K562 (cell line): Measurements from ENCODE around the gene CERS1. TPM values are rescaled to one million over a fixed set of nuclear protein-coding genes. Genes with fewer than 3 reads are reported as not detected.

Source experiments
- CCNT2 ChIP-seq: IDR thresholded peaks from 2 replicates; pipeline ENCODE4 v1.6.1; 2011; ENCODE audit warnings: borderline replicate concordance, low read depth, mild to moderate bottlenecking, moderate library complexity, mixed read lengths, low read length; ENCODE audit not compliant: insufficient read length; ENCODE audit errors: extremely low read depth
- CTBP1 ChIP-seq: fragments of 450-650 bp; IDR thresholded peaks from 2 replicates; pipeline ENCODE4 v1.6.1; 2016; ENCODE audit warnings: borderline replicate concordance
- CXXC5 ChIP-seq: fragments of 250-450 bp; sonication (Bioruptor Pico); IDR thresholded peaks from 2 replicates; pipeline ENCODE4 v1.8.0; 2022; ENCODE audit warnings: inconsistent platforms, mild to moderate bottlenecking, moderate library complexity
- FUS ChIP-seq: fragments of 200-400 bp; formaldehyde crosslinking; optimal IDR thresholded peaks from 2 replicates; pipeline ENCODE3; 2017; ENCODE audit warnings: low read depth, low read length
- HDAC2 ChIP-seq: fragments of 450-650 bp; IDR thresholded peaks from 2 replicates; pipeline ENCODE4 v1.6.1; 2016; ENCODE audit warnings: mild to moderate bottlenecking
- HDAC8 ChIP-seq: fragments of 450-650 bp; IDR thresholded peaks from 2 replicates; pipeline ENCODE4 v1.6.1; 2016; ENCODE audit warnings: mild to moderate bottlenecking, missing genetic modification characterization, moderate library complexity, missing compliant biosample characterization
- JUND ChIP-seq, 2 experiments: IDR thresholded peaks; 2 replicates in 1 of 2; 3 replicates in 1 of 2; pipeline ENCODE4 v1.6.1; 2011; ENCODE audit warnings: borderline replicate concordance in 2 of 2, low read depth in 2 of 2, low read length in 2 of 2, improper control_type of control experiment in 1 of 2, missing biosample characterization in 1 of 2, missing genetic modification characterization in 1 of 2, missing genetic modification reagents in 1 of 2
- MYC ChIP-seq, 2 experiments: fragments of 250-450 bp in 1 of 2; sonication (Bioruptor Pico) in 1 of 2; IDR thresholded peaks; 2 replicates each; pipeline versions ENCODE4 v1.5.1 to v1.6.1; 2012 to 2021; ENCODE audit warnings: low read depth in 2 of 2, borderline replicate concordance in 1 of 2, improper control_type of control experiment in 1 of 2, low read length in 1 of 2, mild to moderate bottlenecking in 1 of 2, moderate library complexity in 1 of 2
- NEUROD1 ChIP-seq: fragments of 150-350 bp; IDR thresholded peaks from 2 replicates; pipeline ENCODE4 v1.6.1; 2014; ENCODE audit warnings: borderline replicate concordance, low read length, low read depth; ENCODE audit not compliant: partially characterized antibody
- NRF1 ChIP-seq, 2 experiments: fragments of 450-650 bp; IDR thresholded peaks in 1 of 2; conservative IDR thresholded peaks in 1 of 2; 2 replicates each; pipeline ENCODE4 v1.6.1; 2014; ENCODE audit warnings: mild to moderate bottlenecking in 2 of 2
- SIN3B ChIP-seq: fragments of 450-650 bp; IDR thresholded peaks from 2 replicates; pipeline ENCODE4 v1.6.1; 2017; ENCODE audit warnings: low read depth, mild to moderate bottlenecking, moderate library complexity
- TFAM ChIP-seq: fragments of 250-450 bp; sonication (Bioruptor Pico); conservative IDR thresholded peaks from 2 replicates; pipeline ENCODE4 v1.5.0; 2021; ENCODE audit warnings: mild to moderate bottlenecking, moderate library complexity
- ZC3H4 ChIP-seq: sonication (generic); formaldehyde crosslinking; IDR thresholded peaks from 2 replicates; pipeline ENCODE4 v1.9.0; 2021; ENCODE audit warnings: missing genetic modification reagents, borderline replicate concordance
- polyA plus RNA-seq, 8 experiments: library from polyadenylated mRNA; depleted of rRNA in 4 of 8; stranded (reverse) in 5 of 8; unstranded in 3 of 8; fragments of >200 nt; fragmentation: Nextera tagmentation in 2 of 8; fragmentation: Illumina TruSeq in 1 of 8; extraction: Ambion mirVana in 2 of 8; extraction: Trizol in 1 of 8; gene quantifications; 2 replicates each; pipeline versions ENCODE4 v1.2.1 to v1.2.3, GENCODE V29; 2011 to 2014; ENCODE audit warnings: inconsistent platforms in 1 of 8, missing spikeins in 1 of 8
- total RNA-seq, 7 experiments: library from RNA; depleted of rRNA in 6 of 7; stranded (reverse); fragments of >200 nt in 6 of 7; fragmentation: Illumina TruSeq in 2 of 7; extraction: Trizol in 2 of 7; gene quantifications; 2 replicates each; pipeline versions ENCODE4 v1.2.1 to v1.2.3, GENCODE V29; 2011 to 2021; ENCODE audit warnings: low replicate concordance in 1 of 7
- TF ChIP-seq, protein P1 (sequence below): sonication (generic); formaldehyde crosslinking; IDR thresholded peaks from 2 replicates; pipeline ENCODE4 v1.9.0; 2022; ENCODE audit warnings: mild to moderate bottlenecking, missing genetic modification reagents
- TF ChIP-seq, protein P2 (sequence below): fragments of 250-450 bp; sonication (Bioruptor Pico); IDR thresholded peaks from 2 replicates; pipeline ENCODE4 v1.8.0; 2022; ENCODE audit warnings: moderate library complexity, mild to moderate bottlenecking, inconsistent platforms
- TF ChIP-seq, protein P3 (sequence below): fragments of 200-400 bp; formaldehyde crosslinking; IDR thresholded peaks from 2 replicates; pipeline ENCODE4 v1.6.1; 2017; ENCODE audit warnings: mild to moderate bottlenecking, low read depth, low read length, moderate library complexity
- TF ChIP-seq, protein P4 (sequence below): fragments of 250-450 bp; sonication (Bioruptor Pico); IDR thresholded peaks from 2 replicates; pipeline ENCODE4 v1.4.0; 2020; ENCODE audit warnings: mild to moderate bottlenecking, moderate library complexity, borderline replicate concordance
- TF ChIP-seq, protein P5 (sequence below), 2 experiments: fragments of 450-650 bp; IDR thresholded peaks; 2 replicates each; pipeline ENCODE4 v1.6.1; 2016

CERS1 gene
- total and polyA plus RNA-seq, 9 of the 15 experiments (the other 6 are each of a cell fraction or from before 2014, with no cell fraction given) = 0.33 to 1.5 (median 0.86) TPM; not detected in 2

DNA sequence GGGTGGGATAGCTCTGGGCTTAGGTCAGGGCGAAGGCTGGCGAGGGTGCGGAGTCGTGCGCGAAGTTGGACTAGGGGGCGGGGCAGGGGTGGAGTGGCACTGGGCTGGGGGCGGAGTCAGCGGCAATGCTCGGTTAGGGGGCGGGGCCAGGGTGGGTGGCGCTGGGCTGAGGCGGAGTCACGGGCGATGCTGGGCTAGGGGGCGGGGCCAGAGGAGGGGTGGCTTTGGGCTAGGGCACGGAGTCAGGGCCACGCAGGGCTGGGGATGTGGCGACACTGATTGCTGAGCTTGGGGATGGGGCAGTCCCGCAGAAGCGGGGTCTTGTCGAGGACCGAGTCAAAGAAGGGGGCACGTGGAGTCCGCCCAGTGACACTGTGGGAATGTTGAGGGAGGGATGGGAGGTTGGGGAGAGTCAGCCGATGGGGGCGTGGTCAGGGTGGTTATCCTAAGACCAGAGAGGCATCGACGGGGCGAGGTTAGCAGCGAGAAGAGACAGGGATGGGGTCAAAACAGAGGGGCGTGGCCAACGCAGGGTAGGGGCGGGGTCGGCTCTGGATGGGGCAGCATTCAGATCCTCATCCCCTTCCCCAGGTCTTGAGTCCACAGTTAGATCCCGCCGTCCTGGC, 36.4 kb upstream of the CERS1 start (continued):
- TF ChIP-seq CCNT2 (peak; percentile 18), CXXC5 (CRISPR knock-in tag) (peak; percentile 23; the same call in 1 of the 2 replicates), TFAM (CRISPR knock-in tag) (no peak), JUND (IDR thresholded peaks at IDR 0.05; ENCODE audit: borderline replicate concordance, low read depth, low read length) (no peak), JUND (tag; IDR thresholded peaks at IDR 0.05; ENCODE audit: borderline replicate concordance, low read depth, low read length) (no peak), HDAC2 (peak; percentile 73), CTBP1 (peak; percentile 79), HDAC8 (tag) (no peak), NEUROD1 (no peak), SIN3B (no peak), MYC (IDR thresholded peaks at IDR 0.05; ENCODE audit: low read depth, low read length) (peak; percentile 38; the same call in 1 of the 2 replicates), MYC (CRISPR knock-in tag; IDR thresholded peaks at IDR 0.05; ENCODE audit: borderline replicate concordance, low read depth) (no peak), ZC3H4 (no peak), FUS (no peak), NRF1 (conservative IDR thresholded peaks at IDR 0.05 in 1 of 2, IDR thresholded peaks at IDR 0.05 in 1 of 2) (peak; percentile 22 to 51; a peak in 3 of 4 replicates)
- TF ChIP-seq, protein P1, sequence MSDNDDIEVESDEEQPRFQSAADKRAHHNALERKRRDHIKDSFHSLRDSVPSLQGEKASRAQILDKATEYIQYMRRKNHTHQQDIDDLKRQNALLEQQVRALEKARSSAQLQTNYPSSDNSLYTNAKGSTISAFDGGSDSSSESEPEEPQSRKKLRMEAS = peak; percentile 37; the same call in 1 of the 2 replicates
- TF ChIP-seq, protein P2, sequence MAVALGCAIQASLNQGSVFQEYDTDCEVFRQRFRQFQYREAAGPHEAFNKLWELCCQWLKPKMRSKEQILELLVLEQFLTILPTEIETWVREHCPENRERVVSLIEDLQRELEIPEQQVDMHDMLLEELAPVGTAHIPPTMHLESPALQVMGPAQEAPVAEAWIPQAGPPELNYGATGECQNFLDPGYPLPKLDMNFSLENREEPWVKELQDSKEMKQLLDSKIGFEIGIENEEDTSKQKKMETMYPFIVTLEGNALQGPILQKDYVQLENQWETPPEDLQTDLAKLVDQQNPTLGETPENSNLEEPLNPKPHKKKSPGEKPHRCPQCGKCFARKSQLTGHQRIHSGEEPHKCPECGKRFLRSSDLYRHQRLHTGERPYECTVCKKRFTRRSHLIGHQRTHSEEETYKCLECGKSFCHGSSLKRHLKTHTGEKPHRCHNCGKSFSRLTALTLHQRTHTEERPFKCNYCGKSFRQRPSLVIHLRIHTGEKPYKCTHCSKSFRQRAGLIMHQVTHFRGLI (CRISPR knock-in tag) = no peak
- TF ChIP-seq, protein P3, sequence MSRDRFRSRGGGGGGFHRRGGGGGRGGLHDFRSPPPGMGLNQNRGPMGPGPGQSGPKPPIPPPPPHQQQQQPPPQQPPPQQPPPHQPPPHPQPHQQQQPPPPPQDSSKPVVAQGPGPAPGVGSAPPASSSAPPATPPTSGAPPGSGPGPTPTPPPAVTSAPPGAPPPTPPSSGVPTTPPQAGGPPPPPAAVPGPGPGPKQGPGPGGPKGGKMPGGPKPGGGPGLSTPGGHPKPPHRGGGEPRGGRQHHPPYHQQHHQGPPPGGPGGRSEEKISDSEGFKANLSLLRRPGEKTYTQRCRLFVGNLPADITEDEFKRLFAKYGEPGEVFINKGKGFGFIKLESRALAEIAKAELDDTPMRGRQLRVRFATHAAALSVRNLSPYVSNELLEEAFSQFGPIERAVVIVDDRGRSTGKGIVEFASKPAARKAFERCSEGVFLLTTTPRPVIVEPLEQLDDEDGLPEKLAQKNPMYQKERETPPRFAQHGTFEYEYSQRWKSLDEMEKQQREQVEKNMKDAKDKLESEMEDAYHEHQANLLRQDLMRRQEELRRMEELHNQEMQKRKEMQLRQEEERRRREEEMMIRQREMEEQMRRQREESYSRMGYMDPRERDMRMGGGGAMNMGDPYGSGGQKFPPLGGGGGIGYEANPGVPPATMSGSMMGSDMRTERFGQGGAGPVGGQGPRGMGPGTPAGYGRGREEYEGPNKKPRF = no peak
- TF ChIP-seq, protein P4, sequence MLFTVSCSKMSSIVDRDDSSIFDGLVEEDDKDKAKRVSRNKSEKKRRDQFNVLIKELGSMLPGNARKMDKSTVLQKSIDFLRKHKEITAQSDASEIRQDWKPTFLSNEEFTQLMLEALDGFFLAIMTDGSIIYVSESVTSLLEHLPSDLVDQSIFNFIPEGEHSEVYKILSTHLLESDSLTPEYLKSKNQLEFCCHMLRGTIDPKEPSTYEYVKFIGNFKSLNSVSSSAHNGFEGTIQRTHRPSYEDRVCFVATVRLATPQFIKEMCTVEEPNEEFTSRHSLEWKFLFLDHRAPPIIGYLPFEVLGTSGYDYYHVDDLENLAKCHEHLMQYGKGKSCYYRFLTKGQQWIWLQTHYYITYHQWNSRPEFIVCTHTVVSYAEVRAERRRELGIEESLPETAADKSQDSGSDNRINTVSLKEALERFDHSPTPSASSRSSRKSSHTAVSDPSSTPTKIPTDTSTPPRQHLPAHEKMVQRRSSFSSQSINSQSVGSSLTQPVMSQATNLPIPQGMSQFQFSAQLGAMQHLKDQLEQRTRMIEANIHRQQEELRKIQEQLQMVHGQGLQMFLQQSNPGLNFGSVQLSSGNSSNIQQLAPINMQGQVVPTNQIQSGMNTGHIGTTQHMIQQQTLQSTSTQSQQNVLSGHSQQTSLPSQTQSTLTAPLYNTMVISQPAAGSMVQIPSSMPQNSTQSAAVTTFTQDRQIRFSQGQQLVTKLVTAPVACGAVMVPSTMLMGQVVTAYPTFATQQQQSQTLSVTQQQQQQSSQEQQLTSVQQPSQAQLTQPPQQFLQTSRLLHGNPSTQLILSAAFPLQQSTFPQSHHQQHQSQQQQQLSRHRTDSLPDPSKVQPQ (CRISPR knock-in tag) = no peak
- TF ChIP-seq, protein P5, sequence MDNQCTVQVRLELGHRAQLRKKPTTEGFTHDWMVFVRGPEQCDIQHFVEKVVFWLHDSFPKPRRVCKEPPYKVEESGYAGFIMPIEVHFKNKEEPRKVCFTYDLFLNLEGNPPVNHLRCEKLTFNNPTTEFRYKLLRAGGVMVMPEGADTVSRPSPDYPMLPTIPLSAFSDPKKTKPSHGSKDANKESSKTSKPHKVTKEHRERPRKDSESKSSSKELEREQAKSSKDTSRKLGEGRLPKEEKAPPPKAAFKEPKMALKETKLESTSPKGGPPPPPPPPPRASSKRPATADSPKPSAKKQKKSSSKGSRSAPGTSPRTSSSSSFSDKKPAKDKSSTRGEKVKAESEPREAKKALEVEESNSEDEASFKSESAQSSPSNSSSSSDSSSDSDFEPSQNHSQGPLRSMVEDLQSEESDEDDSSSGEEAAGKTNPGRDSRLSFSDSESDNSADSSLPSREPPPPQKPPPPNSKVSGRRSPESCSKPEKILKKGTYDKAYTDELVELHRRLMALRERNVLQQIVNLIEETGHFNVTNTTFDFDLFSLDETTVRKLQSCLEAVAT (IDR thresholded peaks at IDR 0.05) = peak in 1 of 2 experiments; percentile 25; a peak in 1 of 4 replicates
